ENCODE data around the gene KIF3B.

The KIF3B gene

DNA sequence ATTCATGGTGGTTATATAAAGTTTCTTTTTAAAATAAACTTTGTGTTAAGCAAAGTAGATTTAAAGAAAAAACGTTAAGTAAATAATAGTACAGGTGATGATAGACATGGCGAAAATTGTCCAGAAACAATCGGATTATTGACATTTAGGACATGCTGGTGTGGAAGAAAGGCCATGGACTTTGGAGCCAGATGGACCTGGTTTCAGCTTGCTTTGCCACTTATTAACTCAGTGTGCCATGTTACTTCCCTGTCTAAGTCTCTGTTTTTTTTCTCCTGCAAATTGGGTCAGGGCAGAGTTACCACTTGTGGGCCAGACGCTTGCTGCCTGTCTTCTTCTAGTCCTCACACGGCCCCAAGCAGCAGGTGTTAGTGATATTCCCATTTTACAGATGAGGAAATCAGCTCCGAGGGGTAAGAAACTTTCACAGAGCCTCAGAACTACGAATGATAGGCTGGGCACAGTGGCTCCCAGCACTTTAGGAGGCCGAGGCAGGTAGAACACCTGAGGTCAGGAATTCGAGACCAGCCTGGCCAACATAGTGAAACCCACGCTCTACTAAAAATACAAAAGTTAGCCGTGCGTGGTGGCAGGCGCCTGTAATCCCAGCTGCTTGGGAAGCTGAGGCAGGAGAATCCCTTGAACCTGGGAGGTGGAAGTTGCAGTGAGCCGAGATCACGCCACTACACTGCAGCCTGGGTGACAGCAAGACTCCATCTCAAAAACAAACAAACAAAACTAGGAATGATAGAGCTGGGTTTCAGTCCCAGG lies 12.4 kb downstream of the KIF3B start:
- TF ChIP-seq, protein P1, sequence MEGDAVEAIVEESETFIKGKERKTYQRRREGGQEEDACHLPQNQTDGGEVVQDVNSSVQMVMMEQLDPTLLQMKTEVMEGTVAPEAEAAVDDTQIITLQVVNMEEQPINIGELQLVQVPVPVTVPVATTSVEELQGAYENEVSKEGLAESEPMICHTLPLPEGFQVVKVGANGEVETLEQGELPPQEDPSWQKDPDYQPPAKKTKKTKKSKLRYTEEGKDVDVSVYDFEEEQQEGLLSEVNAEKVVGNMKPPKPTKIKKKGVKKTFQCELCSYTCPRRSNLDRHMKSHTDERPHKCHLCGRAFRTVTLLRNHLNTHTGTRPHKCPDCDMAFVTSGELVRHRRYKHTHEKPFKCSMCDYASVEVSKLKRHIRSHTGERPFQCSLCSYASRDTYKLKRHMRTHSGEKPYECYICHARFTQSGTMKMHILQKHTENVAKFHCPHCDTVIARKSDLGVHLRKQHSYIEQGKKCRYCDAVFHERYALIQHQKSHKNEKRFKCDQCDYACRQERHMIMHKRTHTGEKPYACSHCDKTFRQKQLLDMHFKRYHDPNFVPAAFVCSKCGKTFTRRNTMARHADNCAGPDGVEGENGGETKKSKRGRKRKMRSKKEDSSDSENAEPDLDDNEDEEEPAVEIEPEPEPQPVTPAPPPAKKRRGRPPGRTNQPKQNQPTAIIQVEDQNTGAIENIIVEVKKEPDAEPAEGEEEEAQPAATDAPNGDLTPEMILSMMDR (IDR thresholded peaks at IDR 0.05; ENCODE audit: extremely low read depth, missing control alignments), result no peak
- no peak for DNase-seq (ENCODE audit: low spot score)

GRCh38 chr20:32291166-32291565 lies 13.7 kb downstream of the KIF3B start:
- DNase-seq (ENCODE audit: low spot score), result no peak
- TF ChIP-seq, protein P1 (IDR thresholded peaks at IDR 0.05; ENCODE audit: extremely low read depth, missing control alignments), result no peak

DNA sequence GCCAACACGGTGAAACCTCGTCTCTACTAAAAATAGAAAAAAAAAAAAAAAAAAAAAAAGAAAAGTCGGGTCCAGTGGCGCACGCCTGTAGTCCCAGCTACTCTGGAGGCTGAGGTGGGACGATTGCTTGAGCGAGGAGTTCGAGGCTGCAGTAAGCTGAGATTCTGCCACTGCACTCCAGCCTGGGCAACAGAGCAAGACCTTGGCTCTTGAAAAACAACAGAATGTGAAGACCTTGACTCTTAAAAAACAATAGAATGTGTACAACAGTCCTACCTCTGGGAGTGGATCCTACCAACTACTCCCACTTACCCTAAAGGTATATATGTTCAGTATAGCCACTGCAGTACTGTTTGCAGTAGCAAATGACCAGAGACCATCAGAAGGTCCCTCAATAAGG lies 15.1 kb downstream of the KIF3B start:
- TF ChIP-seq, protein P1 (IDR thresholded peaks at IDR 0.05; ENCODE audit: extremely low read depth, missing control alignments), result no peak
- no peak for DNase-seq (ENCODE audit: low spot score)

DNA sequence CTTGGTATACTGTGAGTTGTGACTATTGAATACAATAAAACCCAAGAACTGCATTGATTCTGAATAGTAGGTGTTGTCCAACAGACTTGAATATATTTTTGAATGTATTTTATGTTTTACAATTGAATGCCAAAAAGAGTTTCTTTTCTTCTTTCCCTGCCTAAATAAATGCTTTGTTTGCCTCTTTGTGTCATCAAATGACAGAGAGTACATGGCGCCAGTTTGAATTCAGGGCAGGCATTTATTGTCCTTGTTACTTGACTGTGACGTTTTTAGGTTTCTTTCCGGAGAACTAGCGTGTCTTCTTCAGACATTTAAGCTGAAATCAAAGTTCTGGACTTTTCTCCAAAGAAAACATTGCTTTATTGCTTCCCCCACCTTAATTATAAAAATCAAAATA lies 16.6 kb downstream of the KIF3B start:
- DNase-seq (ENCODE audit: low spot score), result no peak
- TF ChIP-seq, protein P1 (IDR thresholded peaks at IDR 0.05; ENCODE audit: extremely low read depth, missing control alignments), result no peak

DNA sequence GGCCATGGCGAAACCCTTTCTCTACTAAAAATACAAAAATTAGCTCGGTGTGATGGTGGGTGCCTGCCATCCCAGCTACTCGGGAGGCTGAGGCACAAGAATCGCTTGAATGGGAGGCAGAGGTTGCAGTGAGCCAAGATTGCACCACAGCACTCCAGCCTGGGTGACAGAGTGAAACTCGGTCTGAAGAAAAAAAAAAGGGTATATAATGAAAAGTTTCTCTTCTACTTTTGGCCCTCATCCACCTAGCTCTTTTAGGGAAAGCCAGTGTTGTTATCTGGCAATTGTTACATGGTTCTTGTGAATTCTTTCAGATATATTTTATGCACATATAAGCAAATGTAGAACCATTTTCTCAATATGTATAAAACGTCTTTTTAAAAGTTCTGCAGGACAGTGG lies 19.0 kb downstream of the KIF3B start:
- TF ChIP-seq, protein P1 (IDR thresholded peaks at IDR 0.05; ENCODE audit: extremely low read depth, missing control alignments), result no peak
- DNase-seq (ENCODE audit: low spot score), result no peak

DNA sequence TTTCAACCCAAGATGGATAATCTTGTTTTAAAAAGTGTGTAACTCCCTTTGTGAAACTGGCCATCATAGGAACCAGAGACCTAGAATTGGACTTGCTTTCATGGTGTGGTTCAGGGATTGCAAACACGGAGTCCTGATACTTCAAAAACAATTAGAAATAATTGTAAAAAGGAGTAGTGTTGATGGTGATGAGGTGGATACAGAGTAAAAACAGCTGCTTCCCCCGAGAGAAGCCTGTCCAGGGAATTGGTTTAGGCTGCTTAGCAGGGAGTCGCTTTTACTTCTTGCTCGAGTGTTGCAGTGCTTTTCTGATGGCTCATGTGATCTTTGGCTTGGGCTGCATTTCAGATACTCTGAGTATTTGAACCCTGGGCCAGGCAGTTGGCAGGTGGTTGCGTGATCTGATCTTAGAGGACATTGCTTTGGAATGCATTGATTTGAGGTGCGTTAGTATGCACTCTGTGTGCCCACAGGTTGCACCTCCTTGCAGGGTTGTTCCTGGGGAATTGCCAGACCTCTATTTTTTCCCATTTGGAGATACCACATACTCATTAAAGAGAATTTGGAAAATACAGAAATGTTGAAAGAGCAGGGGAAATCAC lies 19.5 kb downstream of the KIF3B start:
- DNase-seq (ENCODE audit: low spot score), result no peak
- TF ChIP-seq, protein P1 (IDR thresholded peaks at IDR 0.05; ENCODE audit: extremely low read depth, missing control alignments), result no peak

- TF ChIP-seq, protein P1 (IDR thresholded peaks at IDR 0.05; ENCODE audit: extremely low read depth, missing control alignments), result no peak
- no peak for DNase-seq (ENCODE audit: low spot score)
Measured at GRCh38 chr20:32297439-32297838, 20.0 kb downstream of the KIF3B start.
